ENCODE results near the gene L3MBTL3.

The L3MBTL3 gene

GRCh38 chr6:130159956-130160355 lies 141.6 kb downstream of the L3MBTL3 start:
- no peak overlapping the region for H3K4me2 ChIP-seq (ENCODE audit: low read depth, low read length, poor library complexity, severe bottlenecking)
- H3K79me2 ChIP-seq (ENCODE audit: insufficient read depth, low read length): no peaks in the 10 kb centered on the region
- no peaks in the 10 kb centered on the region for H3K27me3 ChIP-seq (ENCODE audit: low read length)
- no peak overlapping the region for H3K27ac ChIP-seq (ENCODE audit: low read depth, low read length)
- no peak overlapping the region for H3K4me3 ChIP-seq (ENCODE audit: insufficient read depth, low read length, poor library complexity, severe bottlenecking)
- no peaks in the 10 kb centered on the region for H3K36me3 ChIP-seq (ENCODE audit: low read length)
- H3K9me3 ChIP-seq (ENCODE audit: insufficient read depth, low read length): no peaks in the 10 kb centered on the region
- no peaks in the 10 kb centered on the region for H3K9me2 ChIP-seq (replicated peaks; ENCODE audit: insufficient read depth, low read length)
- H3F3A ChIP-seq (ENCODE audit: insufficient read depth): no peaks in the 10 kb centered on the region
- TF ChIP-seq EZH2phosphoT487 (conservative IDR thresholded peaks at IDR 0.05; ENCODE audit: low read length): no peak
- TF ChIP-seq, protein P1, sequence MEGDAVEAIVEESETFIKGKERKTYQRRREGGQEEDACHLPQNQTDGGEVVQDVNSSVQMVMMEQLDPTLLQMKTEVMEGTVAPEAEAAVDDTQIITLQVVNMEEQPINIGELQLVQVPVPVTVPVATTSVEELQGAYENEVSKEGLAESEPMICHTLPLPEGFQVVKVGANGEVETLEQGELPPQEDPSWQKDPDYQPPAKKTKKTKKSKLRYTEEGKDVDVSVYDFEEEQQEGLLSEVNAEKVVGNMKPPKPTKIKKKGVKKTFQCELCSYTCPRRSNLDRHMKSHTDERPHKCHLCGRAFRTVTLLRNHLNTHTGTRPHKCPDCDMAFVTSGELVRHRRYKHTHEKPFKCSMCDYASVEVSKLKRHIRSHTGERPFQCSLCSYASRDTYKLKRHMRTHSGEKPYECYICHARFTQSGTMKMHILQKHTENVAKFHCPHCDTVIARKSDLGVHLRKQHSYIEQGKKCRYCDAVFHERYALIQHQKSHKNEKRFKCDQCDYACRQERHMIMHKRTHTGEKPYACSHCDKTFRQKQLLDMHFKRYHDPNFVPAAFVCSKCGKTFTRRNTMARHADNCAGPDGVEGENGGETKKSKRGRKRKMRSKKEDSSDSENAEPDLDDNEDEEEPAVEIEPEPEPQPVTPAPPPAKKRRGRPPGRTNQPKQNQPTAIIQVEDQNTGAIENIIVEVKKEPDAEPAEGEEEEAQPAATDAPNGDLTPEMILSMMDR (IDR thresholded peaks at IDR 0.05; ENCODE audit: insufficient read depth, low read length, poor library complexity, severe bottlenecking): no peak
- H2AFZ ChIP-seq (ENCODE audit: low read depth, low read length, severe bottlenecking): no peak overlapping the region
- no peaks in the 10 kb centered on the region for H4K20me1 ChIP-seq (ENCODE audit: low read depth, low read length)
- H3K9ac ChIP-seq (ENCODE audit: low read length): no peak overlapping the region

DNA sequence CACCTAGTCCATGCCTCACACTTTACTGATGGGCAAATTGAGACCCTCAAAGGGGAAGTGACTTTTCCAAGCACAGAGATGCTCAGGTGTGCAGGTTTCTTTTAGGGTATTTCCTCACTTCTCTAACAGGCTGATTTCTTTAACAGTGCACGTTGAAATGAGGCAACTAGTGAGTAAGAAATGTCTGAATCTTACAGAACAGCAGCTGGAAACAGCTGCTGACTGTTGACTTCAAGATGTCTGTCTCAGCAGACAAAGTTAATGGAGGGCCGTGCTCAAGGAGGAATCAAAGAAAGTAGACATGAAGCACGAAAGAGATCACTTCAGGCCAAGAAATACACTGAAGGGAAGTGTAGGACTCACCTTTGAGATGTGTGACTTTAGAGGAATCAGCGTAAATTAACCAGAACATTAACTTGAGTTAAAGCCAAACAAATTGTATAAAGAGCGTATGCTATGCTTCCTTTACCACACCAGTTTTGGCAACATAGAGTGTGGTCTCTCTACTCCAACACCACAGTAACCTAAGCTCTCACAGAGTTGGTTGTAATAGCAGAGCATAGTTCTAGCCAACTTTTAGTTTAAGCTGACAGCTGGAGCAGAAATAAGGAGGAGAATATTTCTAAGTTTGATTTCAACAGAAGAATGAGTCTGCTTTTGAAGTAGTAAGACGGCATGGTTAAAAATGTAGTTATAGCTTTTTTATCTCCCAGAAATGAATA lies 143.5 kb downstream of the L3MBTL3 start:
- H3K4me2 ChIP-seq (ENCODE audit: low read depth, low read length, poor library complexity, severe bottlenecking): no peak overlapping the region
- H3K9ac ChIP-seq (ENCODE audit: low read length): no peak overlapping the region
- no peaks in the 10 kb centered on the region for H3K9me3 ChIP-seq (ENCODE audit: insufficient read depth, low read length)
- H3K4me3 ChIP-seq (ENCODE audit: insufficient read depth, low read length, poor library complexity, severe bottlenecking): no peak overlapping the region
- H3K36me3 ChIP-seq (ENCODE audit: low read length): no peaks in the 10 kb centered on the region
- no peaks in the 10 kb centered on the region for H3F3A ChIP-seq (ENCODE audit: insufficient read depth)
- TF ChIP-seq, protein P1 (IDR thresholded peaks at IDR 0.05; ENCODE audit: insufficient read depth, low read length, poor library complexity, severe bottlenecking): no peak
- TF ChIP-seq EZH2phosphoT487 (conservative IDR thresholded peaks at IDR 0.05; ENCODE audit: low read length): no peak
- H4K20me1 ChIP-seq (ENCODE audit: low read depth, low read length): no peaks in the 10 kb centered on the region
- H3K27ac ChIP-seq (ENCODE audit: low read depth, low read length): no peak overlapping the region
- H2AFZ ChIP-seq (ENCODE audit: low read depth, low read length, severe bottlenecking): no peak overlapping the region
- no peaks in the 10 kb centered on the region for H3K9me2 ChIP-seq (replicated peaks; ENCODE audit: insufficient read depth, low read length)
- H3K27me3 ChIP-seq (ENCODE audit: low read length): no peaks in the 10 kb centered on the region
- no peaks in the 10 kb centered on the region for H3K79me2 ChIP-seq (ENCODE audit: insufficient read depth, low read length)

GRCh38 chr6:130162421-130162820 lies 144.0 kb downstream of the L3MBTL3 start:
- no peaks in the 10 kb centered on the region for H3K9me2 ChIP-seq (replicated peaks; ENCODE audit: insufficient read depth, low read length)
- H3K9me3 ChIP-seq (ENCODE audit: insufficient read depth, low read length): no peaks in the 10 kb centered on the region
- no peak overlapping the region for H2AFZ ChIP-seq (ENCODE audit: low read depth, low read length, severe bottlenecking)
- no peak overlapping the region for H3K4me2 ChIP-seq (ENCODE audit: low read depth, low read length, poor library complexity, severe bottlenecking)
- H4K20me1 ChIP-seq (ENCODE audit: low read depth, low read length): no peaks in the 10 kb centered on the region
- no peak overlapping the region for H3K27ac ChIP-seq (ENCODE audit: low read depth, low read length)
- H3K9ac ChIP-seq (ENCODE audit: low read length): no peak overlapping the region
- no peaks in the 10 kb centered on the region for H3K79me2 ChIP-seq (ENCODE audit: insufficient read depth, low read length)
- TF ChIP-seq, protein P1 (IDR thresholded peaks at IDR 0.05; ENCODE audit: insufficient read depth, low read length, poor library complexity, severe bottlenecking): no peak
- TF ChIP-seq EZH2phosphoT487 (conservative IDR thresholded peaks at IDR 0.05; ENCODE audit: low read length): no peak
- H3F3A ChIP-seq (ENCODE audit: insufficient read depth): no peaks in the 10 kb centered on the region
- H3K36me3 ChIP-seq (ENCODE audit: low read length): no peaks in the 10 kb centered on the region
- H3K4me3 ChIP-seq (ENCODE audit: insufficient read depth, low read length, poor library complexity, severe bottlenecking): no peak overlapping the region
- no peaks in the 10 kb centered on the region for H3K27me3 ChIP-seq (ENCODE audit: low read length)

Measured in SU-DHL-6 (cell line).